Fibroblast of lung (primary cell): ENCODE data around the gene CGNL1. TPM values are rescaled to one million over a fixed set of nuclear protein-coding genes. Genes with fewer than 3 reads are reported as not detected.

Source experiments
- DNase-seq, 2 donors: peaks; one replicate each; pipeline versions ENCODE4 v3.0.0 to v3.0.0-alpha.2; 2010; ENCODE audit warnings: low read depth in 2 of 2
- H2AFZ ChIP-seq: 2 replicates; pipeline ENCODE4 v1.5.1; 2012; ENCODE audit warnings: low read length, control low read depth, inconsistent platforms
- H3K27ac ChIP-seq: 2 replicates; pipeline ENCODE4 v1.5.1; 2011; ENCODE audit warnings: low read length, control low read depth; ENCODE audit not compliant: insufficient read depth
- H3K27me3 ChIP-seq: 2 replicates; pipeline ENCODE4 v1.5.1; 2011; ENCODE audit warnings: mild to moderate bottlenecking, low read length; ENCODE audit not compliant: control insufficient read depth, insufficient read depth
- H3K36me3 ChIP-seq: 2 replicates; pipeline ENCODE4 v1.5.1; 2011; ENCODE audit warnings: low read length; ENCODE audit not compliant: control insufficient read depth, insufficient read depth
- H3K4me1 ChIP-seq: 2 replicates; pipeline ENCODE4 v1.5.1; 2011; ENCODE audit warnings: low read length; ENCODE audit not compliant: control insufficient read depth, insufficient read depth; ENCODE audit errors: extremely low read depth
- H3K4me2 ChIP-seq: 2 replicates; pipeline ENCODE4 v1.5.1; 2011; ENCODE audit warnings: low read length, control low read depth; ENCODE audit not compliant: insufficient read depth; ENCODE audit errors: extremely low read depth
- H3K4me3 ChIP-seq, 4 experiments: fragments of 200-600 bp in 1 of 4; sonication (generic) in 1 of 4; replicated peaks in 1 of 4; 2 replicates each; pipeline ENCODE4 v1.5.1; 2011 to 2016; ENCODE audit warnings: low read length in 4 of 4, low read depth in 3 of 4, mild to moderate bottlenecking in 3 of 4, control low read depth in 2 of 4, inconsistent platforms in 1 of 4, mixed read lengths in 1 of 4; ENCODE audit not compliant: insufficient read depth in 1 of 4; ENCODE audit errors: control extremely low read depth in 1 of 4
- H3K79me2 ChIP-seq: 2 replicates; pipeline ENCODE4 v1.5.1; 2012; ENCODE audit warnings: mild to moderate bottlenecking, low read length, inconsistent platforms; ENCODE audit not compliant: control insufficient read depth, insufficient read depth
- H3K9ac ChIP-seq: 2 replicates; pipeline ENCODE4 v1.5.1; 2011; ENCODE audit warnings: mild to moderate bottlenecking, low read length, control low read depth; ENCODE audit not compliant: insufficient read depth
- H3K9me3 ChIP-seq: 2 replicates; pipeline ENCODE4 v1.5.1; 2012; ENCODE audit warnings: low read depth, low read length; ENCODE audit not compliant: control insufficient read depth, insufficient read depth
- H4K20me1 ChIP-seq: 2 replicates; pipeline ENCODE4 v1.5.1; 2011; ENCODE audit warnings: low read length; ENCODE audit not compliant: control insufficient read depth, insufficient read depth; ENCODE audit errors: extremely low read depth
- EZH2 ChIP-seq: IDR thresholded peaks from 2 replicates; pipeline ENCODE4 v1.5.1; 2012; ENCODE audit warnings: low read length, control low read depth, mild to moderate bottlenecking; ENCODE audit errors: missing control alignments
- polyA plus RNA-seq, 2 donors: library from polyadenylated mRNA; depleted of rRNA in 1 of 2; stranded (reverse) in 1 of 2; unstranded in 1 of 2; fragments of >200 nt; gene quantifications; 2 replicates each; pipeline ENCODE4 v1.2.1, GENCODE V29; 2011 to 2012; ENCODE audit warnings: missing spikeins in 1 of 2
- total RNA-seq: library from RNA; depleted of rRNA; stranded (reverse); fragments of >200 nt; gene quantifications from 2 replicates; pipeline ENCODE4 v1.2.1, GENCODE V29; 2014
- TF ChIP-seq, protein P1 (sequence below), 2 donors: IDR thresholded peaks in 1 of 2; conservative IDR thresholded peaks in 1 of 2; 1 replicate in 1 of 2; 2 replicates in 1 of 2; pipeline ENCODE4 v1.5.1; 2011 to 2012; ENCODE audit warnings: low read length in 2 of 2, control low read depth in 1 of 2, inconsistent platforms in 1 of 2, low read depth in 1 of 2, mild to moderate bottlenecking in 1 of 2

CGNL1 gene
- total and polyA plus RNA-seq, 2 donors (not counting 1 experiment from before 2014, with no cell fraction given), result 0.18 to 6.1 TPM

DNA sequence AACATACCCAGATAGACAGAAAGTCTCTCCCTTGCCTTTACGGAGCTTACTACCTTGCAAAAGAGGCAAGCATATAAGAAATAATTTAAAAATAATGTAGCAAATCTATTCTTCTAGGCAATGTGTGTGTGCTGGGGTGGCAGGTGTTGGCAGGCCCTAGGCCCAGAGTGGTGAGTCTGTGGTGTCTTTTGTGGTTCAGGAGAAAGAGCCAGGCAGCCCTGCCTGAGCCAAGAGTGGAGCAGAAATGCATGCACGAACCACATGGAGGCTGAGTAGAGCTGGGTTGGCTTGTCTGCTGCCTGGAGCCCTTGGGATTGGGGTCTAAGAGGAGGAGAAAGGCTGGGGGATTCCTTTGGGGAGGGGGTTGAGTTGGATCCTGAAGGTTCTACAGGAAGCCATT lies 145.2 kb downstream of the CGNL1 start:
- H3K9ac ChIP-seq, result no peak overlapping the region
- no peak for DNase-seq
- H3K27me3 ChIP-seq, result no peaks in the 10 kb centered on the region
- H4K20me1 ChIP-seq, result no peaks in the 10 kb centered on the region
- no peaks in the 10 kb centered on the region for H3K79me2 ChIP-seq
- H3K9me3 ChIP-seq, result no peaks in the 10 kb centered on the region
- no peak overlapping the region for H3K4me2 ChIP-seq
- TF ChIP-seq, protein P1, sequence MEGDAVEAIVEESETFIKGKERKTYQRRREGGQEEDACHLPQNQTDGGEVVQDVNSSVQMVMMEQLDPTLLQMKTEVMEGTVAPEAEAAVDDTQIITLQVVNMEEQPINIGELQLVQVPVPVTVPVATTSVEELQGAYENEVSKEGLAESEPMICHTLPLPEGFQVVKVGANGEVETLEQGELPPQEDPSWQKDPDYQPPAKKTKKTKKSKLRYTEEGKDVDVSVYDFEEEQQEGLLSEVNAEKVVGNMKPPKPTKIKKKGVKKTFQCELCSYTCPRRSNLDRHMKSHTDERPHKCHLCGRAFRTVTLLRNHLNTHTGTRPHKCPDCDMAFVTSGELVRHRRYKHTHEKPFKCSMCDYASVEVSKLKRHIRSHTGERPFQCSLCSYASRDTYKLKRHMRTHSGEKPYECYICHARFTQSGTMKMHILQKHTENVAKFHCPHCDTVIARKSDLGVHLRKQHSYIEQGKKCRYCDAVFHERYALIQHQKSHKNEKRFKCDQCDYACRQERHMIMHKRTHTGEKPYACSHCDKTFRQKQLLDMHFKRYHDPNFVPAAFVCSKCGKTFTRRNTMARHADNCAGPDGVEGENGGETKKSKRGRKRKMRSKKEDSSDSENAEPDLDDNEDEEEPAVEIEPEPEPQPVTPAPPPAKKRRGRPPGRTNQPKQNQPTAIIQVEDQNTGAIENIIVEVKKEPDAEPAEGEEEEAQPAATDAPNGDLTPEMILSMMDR (conservative IDR thresholded peaks at IDR 0.05 in 1 of 2, IDR thresholded peaks at IDR 0.05 in 1 of 2; ENCODE audit: low read depth in 1 of 2, low read length in 2 of 2), result no peak
- no peak for TF ChIP-seq EZH2
- no peak overlapping the region for H3K27ac ChIP-seq
- no peak overlapping the region for H2AFZ ChIP-seq
- no peaks in the 10 kb centered on the region for H3K4me1 ChIP-seq
- H3K4me3 ChIP-seq, result no peak overlapping the region
- H3K36me3 ChIP-seq, result no peaks in the 10 kb centered on the region

DNA sequence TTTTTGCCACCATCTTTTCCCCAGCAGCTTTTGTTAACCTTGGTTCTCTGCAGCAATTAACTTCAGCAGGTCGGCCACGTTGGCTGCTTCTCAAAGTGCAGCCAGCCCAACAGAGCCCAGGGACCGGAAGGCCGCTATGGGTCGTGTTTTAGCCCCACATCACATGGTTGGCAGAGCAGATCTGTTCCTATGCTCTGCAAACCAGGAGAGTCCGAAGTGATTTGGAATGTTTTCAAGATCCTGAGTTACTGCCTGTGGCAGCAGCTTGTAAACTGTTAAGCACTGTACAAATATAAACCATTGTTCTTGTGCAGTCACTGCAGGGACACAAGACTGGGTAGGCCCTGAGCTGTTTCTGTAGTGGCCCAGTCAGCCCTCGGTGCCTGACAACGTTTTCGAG lies 145.8 kb downstream of the CGNL1 start:
- Histone ChIP-seq H3K9ac (no peak overlapping the region), H3K9me3 (no peaks in the 10 kb centered on the region), H3K27ac (no peak overlapping the region), H2AFZ (no peak overlapping the region), H3K36me3 (no peaks in the 10 kb centered on the region), H3K27me3 (no peaks in the 10 kb centered on the region), H3K4me1 (no peaks in the 10 kb centered on the region), H3K4me2 (no peak overlapping the region), H4K20me1 (no peaks in the 10 kb centered on the region), H3K79me2 (no peaks in the 10 kb centered on the region), H3K4me3 (no peak overlapping the region)
- DNase-seq, result no peak
- no peak for TF ChIP-seq EZH2
- TF ChIP-seq, protein P1 (conservative IDR thresholded peaks at IDR 0.05 in 1 of 2, IDR thresholded peaks at IDR 0.05 in 1 of 2; ENCODE audit: low read depth in 1 of 2, low read length in 2 of 2), result no peak

DNA sequence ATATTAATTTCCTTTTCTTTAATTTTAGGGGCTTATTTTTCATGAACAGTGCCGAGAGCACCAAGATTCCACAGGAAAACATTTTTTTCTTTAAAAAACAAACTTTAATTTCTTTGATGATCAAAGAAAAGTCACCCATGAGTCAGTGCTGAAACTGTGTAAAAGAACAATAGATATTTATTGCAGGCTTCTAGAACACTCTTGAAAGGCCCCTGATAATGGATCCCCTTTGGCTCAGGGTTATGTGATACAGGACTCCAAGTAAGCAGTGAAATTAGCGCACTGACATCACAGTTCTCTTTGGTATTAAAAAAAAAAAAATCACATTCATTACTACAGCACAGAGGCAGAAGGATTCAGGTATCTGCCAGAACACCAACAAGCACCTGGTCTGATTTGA lies 149.3 kb downstream of the CGNL1 start:
- DNase-seq, result no peak
- Histone ChIP-seq H3K27ac (no peak overlapping the region), H3K36me3 (no peaks in the 10 kb centered on the region), H4K20me1 (no peaks in the 10 kb centered on the region), H3K79me2 (no peaks in the 10 kb centered on the region), H3K4me1 (no peaks in the 10 kb centered on the region), H3K9ac (no peak overlapping the region), H3K27me3 (no peaks in the 10 kb centered on the region), H2AFZ (no peak overlapping the region), H3K9me3 (no peaks in the 10 kb centered on the region), H3K4me3 (no peak overlapping the region), H3K4me2 (no peak overlapping the region)
- TF ChIP-seq, protein P1 (conservative IDR thresholded peaks at IDR 0.05 in 1 of 2, IDR thresholded peaks at IDR 0.05 in 1 of 2; ENCODE audit: low read depth in 1 of 2, low read length in 2 of 2), result no peak
- TF ChIP-seq EZH2, result no peak
